Mucosa of rectum (tissue), 2 donors: Measurements from ENCODE around the gene LRIG1.

Experiments
- H3K27ac ChIP-seq, 2 donors: one replicate each; pipeline ENCODE4 v1.7.0; 2013; ENCODE audit warnings: inconsistent platforms in 2 of 2, low read depth in 2 of 2, low read length in 2 of 2
- H3K27me3 ChIP-seq, 2 donors: one replicate each; pipeline ENCODE4 v1.7.0; 2013; ENCODE audit warnings: low read length in 2 of 2; ENCODE audit not compliant: control insufficient read depth in 2 of 2, insufficient read depth in 2 of 2
- H3K36me3 ChIP-seq, 2 donors: one replicate each; pipeline ENCODE4 v1.7.0; 2013; ENCODE audit warnings: low read length in 2 of 2; ENCODE audit not compliant: control insufficient read depth in 2 of 2, insufficient read depth in 2 of 2
- H3K4me1 ChIP-seq, 2 donors: one replicate each; pipeline ENCODE4 v1.7.0; 2013; ENCODE audit warnings: low read length in 2 of 2, mild to moderate bottlenecking in 1 of 2; ENCODE audit not compliant: control insufficient read depth in 2 of 2, insufficient read depth in 2 of 2
- H3K4me3 ChIP-seq, 2 donors: one replicate each; pipeline ENCODE4 v1.7.0; 2013; ENCODE audit warnings: low read length in 2 of 2
- H3K9ac ChIP-seq, 2 donors: one replicate each; pipeline ENCODE4 v1.7.0; 2013; ENCODE audit warnings: low read length in 2 of 2, low read depth in 1 of 2, mild to moderate bottlenecking in 1 of 2
- H3K9me3 ChIP-seq, 2 donors: one replicate each; pipeline ENCODE4 v1.7.0; 2013; ENCODE audit warnings: low read length in 2 of 2; ENCODE audit not compliant: control insufficient read depth in 2 of 2
- donor health status: healthy.
- donor health status: Normal muscosa, but diverticular disease.

LRIG1 gene, protein sequence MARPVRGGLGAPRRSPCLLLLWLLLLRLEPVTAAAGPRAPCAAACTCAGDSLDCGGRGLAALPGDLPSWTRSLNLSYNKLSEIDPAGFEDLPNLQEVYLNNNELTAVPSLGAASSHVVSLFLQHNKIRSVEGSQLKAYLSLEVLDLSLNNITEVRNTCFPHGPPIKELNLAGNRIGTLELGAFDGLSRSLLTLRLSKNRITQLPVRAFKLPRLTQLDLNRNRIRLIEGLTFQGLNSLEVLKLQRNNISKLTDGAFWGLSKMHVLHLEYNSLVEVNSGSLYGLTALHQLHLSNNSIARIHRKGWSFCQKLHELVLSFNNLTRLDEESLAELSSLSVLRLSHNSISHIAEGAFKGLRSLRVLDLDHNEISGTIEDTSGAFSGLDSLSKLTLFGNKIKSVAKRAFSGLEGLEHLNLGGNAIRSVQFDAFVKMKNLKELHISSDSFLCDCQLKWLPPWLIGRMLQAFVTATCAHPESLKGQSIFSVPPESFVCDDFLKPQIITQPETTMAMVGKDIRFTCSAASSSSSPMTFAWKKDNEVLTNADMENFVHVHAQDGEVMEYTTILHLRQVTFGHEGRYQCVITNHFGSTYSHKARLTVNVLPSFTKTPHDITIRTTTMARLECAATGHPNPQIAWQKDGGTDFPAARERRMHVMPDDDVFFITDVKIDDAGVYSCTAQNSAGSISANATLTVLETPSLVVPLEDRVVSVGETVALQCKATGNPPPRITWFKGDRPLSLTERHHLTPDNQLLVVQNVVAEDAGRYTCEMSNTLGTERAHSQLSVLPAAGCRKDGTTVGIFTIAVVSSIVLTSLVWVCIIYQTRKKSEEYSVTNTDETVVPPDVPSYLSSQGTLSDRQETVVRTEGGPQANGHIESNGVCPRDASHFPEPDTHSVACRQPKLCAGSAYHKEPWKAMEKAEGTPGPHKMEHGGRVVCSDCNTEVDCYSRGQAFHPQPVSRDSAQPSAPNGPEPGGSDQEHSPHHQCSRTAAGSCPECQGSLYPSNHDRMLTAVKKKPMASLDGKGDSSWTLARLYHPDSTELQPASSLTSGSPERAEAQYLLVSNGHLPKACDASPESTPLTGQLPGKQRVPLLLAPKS

DNA sequence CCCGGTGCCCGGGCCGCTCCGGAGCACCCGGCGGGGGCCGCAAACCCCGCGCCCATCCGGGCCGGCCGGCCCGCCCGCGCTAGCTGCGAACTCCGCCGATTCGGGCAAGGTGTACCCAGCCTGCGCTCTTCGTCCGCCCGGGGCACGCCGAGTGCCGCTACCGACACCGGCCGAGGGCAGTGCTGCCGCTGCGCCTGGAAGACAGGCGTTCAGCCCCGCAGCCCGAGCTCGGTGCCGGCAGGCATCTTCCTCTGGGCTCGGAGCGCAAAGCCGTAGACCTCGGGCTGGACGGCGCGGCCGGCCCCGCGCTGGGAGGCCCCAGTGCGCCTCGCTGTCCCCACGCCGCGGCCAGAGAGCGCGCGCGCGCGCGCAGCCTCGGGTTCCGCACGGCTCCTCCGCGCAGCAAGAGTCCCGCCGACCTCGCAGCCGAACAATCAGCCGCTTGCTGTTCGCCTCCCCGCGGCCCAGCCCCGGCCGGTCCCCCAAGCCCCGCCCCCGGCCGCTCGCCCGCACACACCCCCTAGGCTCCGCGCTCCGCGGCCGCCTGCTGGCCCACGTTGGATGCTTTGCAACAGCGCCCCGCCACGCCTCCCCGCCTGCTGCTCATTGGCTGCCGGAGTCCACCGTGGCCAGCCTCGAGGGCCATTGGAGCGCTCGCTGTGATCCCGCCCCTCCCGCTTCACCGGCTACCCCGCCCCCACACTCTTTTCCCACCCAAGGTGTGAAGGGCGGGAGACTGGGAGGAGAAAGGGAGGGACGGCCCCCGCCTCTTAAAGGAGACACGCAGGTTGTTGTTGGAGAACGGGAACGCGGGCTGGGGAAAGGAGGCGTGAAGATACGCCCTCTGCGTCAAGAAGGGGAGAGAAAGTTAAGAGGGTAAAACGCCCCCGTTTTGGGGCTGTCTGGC lies at the start of gene LRIG1:
Gene LRIG1, minus strand, starts transcription at position 447 of the 907 bp plus-strand sequence. CDS start 615 bp downstream, outside the sequence.
- Histone ChIP-seq H3K27me3 (no peaks in the 10 kb centered on the region), H3K9ac (peak within 1 kb of the TSS; percentile 88 to 94), H3K4me1 (peaks cover 32 to 50% of the 10 kb centered on the region in 2 donors), H3K4me3 (peak within 1 kb of the TSS; percentile 80 to 100), H3K27ac (peak within 1 kb of the TSS; percentile 88 to 91), H3K36me3 (no peaks in the 10 kb centered on the region), H3K9me3 (no peaks in the 10 kb centered on the region)

- Histone ChIP-seq H3K27ac (no peak overlapping the region), H3K4me1 (no peaks in the 10 kb centered on the region), H3K9ac (no peak overlapping the region), H3K4me3 (no peak overlapping the region), H3K36me3 (no peaks in the 10 kb centered on the region), H3K9me3 (no peaks in the 10 kb centered on the region), H3K27me3 (no peaks in the 10 kb centered on the region)
These were observed 44.0 kb upstream of the LRIG1 start for GRCh38 chr3:66544619-66545429.

DNA sequence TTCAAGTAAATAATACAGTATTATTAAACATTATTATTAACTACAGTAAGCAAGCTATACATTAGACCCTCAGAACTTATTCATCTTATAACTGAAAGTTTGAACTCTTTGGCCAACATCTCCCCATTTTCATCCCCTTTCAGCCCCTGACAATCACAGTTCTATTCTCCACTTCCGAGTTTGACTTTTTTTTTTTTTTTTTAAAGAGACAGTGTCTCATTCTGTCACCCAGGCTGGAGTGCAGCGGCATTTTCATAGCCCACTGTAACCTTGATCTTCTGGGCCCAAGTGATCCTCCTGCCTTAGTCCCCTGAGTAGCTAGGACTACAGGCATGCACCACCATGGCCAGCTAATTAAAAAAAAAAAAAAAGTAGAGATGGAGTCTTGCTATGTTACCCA lies 41.3 kb upstream of the LRIG1 start:
- no peaks in the 10 kb centered on the region for H3K27me3 ChIP-seq
- no peaks in the 10 kb centered on the region for H3K9me3 ChIP-seq
- H3K36me3 ChIP-seq = no peaks in the 10 kb centered on the region
- H3K4me3 ChIP-seq = no peak overlapping the region
- no peaks in the 10 kb centered on the region for H3K4me1 ChIP-seq
- no peak overlapping the region for H3K9ac ChIP-seq
- H3K27ac ChIP-seq = no peak overlapping the region

DNA sequence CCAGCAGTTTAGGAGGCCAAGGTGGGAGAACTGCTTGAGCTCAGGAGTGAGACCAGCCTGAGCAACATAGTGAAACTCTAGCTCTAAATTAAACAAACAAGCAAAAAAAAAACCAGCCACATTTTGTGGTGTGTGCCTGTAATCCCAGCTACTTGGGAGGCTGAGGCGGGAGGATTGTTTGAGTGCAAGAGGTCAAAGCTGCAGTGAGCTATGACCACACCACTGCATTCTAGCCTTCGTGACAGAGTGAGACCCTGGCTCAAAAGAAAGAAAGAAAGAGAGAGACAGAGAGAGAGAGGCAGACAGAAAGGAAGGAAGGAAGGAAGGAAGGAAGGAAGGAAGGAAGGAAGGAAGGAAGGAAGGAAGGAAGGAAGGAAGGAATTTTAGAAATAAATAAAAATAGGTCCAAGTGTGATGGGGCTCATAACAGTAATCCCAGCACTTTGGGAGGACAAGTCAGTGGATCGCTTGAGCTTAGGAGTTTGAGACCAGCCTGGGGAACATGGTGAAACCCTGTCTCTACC lies 38.7 kb upstream of the LRIG1 start:
- H3K36me3 ChIP-seq = no peaks in the 10 kb centered on the region
- no peak overlapping the region for H3K9ac ChIP-seq
- no peaks in the 10 kb centered on the region for H3K4me1 ChIP-seq
- H3K4me3 ChIP-seq = no peak overlapping the region
- no peaks in the 10 kb centered on the region for H3K9me3 ChIP-seq
- no peaks in the 10 kb centered on the region for H3K27me3 ChIP-seq
- no peak overlapping the region for H3K27ac ChIP-seq

DNA sequence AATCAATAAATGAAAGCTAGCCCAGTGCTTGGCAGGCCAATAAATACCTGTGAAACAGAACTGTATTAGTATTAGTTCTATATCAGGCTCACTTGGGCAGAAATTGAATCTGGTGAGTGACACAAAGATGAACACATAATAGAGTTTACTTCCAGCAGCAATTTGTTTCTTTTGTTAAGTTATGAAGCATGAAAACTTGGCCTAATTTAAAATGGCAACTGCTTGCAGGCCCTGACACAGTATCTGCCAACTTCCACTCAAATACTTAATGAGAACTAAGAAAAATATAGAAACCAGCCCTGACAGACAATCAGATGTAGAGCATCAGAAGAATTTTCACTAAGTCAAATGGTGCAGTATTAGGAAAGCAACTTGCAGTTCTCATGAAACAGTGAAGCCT lies 37.6 kb upstream of the LRIG1 start:
- Histone ChIP-seq H3K9ac (no peak overlapping the region), H3K27me3 (no peaks in the 10 kb centered on the region), H3K4me1 (no peaks in the 10 kb centered on the region), H3K27ac (no peak overlapping the region), H3K36me3 (no peaks in the 10 kb centered on the region), H3K9me3 (no peaks in the 10 kb centered on the region), H3K4me3 (no peak overlapping the region)

- H3K4me3 ChIP-seq = no peak overlapping the region
These were observed 36.9 kb upstream of the LRIG1 start for GRCh38 chr3:66537735-66538134.

DNA sequence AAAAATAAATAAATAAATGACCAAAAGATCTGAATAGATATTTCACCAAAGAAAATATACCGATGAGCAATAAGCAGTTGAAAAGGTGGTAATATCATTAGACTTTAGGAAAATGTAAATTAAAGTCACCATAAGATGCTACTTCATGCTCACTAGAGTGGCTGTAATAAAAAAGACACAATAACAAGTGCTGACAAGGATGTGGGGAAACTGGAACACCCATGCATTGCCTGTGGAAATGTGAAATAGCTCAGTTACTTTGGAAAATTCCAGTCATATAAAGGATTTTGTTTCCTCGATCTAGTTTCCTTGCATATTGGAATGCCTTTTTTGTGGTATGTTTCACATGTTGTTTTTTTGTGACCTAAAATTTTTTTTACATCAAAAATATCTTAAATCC lies 36.0 kb upstream of the LRIG1 start:
- H3K9ac ChIP-seq = no peak overlapping the region
- no peak overlapping the region for H3K27ac ChIP-seq
- H3K27me3 ChIP-seq = no peaks in the 10 kb centered on the region
- H3K9me3 ChIP-seq = no peaks in the 10 kb centered on the region
- H3K36me3 ChIP-seq = no peaks in the 10 kb centered on the region
- H3K4me3 ChIP-seq = no peak overlapping the region
- H3K4me1 ChIP-seq = no peaks in the 10 kb centered on the region

More at GRCh38 chr3:66537735-66538134, 36.9 kb upstream of the LRIG1 start:
- Histone ChIP-seq H3K4me1 (no peaks in the 10 kb centered on the region), H3K27ac (no peak overlapping the region), H3K9ac (no peak overlapping the region), H3K9me3 (no peaks in the 10 kb centered on the region), H3K36me3 (no peaks in the 10 kb centered on the region), H3K27me3 (no peaks in the 10 kb centered on the region)

DNA sequence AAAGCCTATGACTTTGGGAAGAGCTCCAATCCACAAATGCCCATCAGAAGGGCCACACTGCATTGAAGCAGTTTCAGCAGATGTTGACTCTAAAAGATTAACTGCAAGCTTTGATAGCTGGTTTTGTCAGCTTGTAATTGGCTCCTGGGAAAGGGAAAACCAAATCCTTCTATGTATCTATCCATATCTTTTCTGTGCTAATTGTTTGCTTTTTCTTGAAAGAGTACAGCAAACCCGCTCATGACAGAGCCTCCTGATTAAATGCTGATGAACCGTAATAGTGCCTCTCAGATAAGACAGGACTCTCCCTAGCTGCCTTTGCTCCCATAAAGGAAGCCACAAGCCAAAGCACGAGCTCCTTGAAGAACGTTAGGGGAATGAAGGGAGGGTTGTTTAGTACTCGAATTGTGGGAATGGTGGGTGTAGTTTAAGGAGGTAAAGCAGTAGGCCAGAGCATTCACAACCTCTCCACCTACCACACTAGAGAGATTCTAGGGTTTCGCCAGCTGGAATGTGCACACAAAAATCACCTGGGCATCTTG lies 33.6 kb upstream of the LRIG1 start:
- Histone ChIP-seq H3K9ac (no peak overlapping the region), H3K4me3 (no peak overlapping the region), H3K4me1 (no peaks in the 10 kb centered on the region)

More for the DNA sequence above, 33.6 kb upstream of the LRIG1 start:
- Histone ChIP-seq H3K27ac (no peak overlapping the region), H3K9me3 (no peaks in the 10 kb centered on the region), H3K27me3 (no peaks in the 10 kb centered on the region), H3K36me3 (no peaks in the 10 kb centered on the region)
